ENCODE measurements around the gene VAC14.

VAC14 gene

DNA sequence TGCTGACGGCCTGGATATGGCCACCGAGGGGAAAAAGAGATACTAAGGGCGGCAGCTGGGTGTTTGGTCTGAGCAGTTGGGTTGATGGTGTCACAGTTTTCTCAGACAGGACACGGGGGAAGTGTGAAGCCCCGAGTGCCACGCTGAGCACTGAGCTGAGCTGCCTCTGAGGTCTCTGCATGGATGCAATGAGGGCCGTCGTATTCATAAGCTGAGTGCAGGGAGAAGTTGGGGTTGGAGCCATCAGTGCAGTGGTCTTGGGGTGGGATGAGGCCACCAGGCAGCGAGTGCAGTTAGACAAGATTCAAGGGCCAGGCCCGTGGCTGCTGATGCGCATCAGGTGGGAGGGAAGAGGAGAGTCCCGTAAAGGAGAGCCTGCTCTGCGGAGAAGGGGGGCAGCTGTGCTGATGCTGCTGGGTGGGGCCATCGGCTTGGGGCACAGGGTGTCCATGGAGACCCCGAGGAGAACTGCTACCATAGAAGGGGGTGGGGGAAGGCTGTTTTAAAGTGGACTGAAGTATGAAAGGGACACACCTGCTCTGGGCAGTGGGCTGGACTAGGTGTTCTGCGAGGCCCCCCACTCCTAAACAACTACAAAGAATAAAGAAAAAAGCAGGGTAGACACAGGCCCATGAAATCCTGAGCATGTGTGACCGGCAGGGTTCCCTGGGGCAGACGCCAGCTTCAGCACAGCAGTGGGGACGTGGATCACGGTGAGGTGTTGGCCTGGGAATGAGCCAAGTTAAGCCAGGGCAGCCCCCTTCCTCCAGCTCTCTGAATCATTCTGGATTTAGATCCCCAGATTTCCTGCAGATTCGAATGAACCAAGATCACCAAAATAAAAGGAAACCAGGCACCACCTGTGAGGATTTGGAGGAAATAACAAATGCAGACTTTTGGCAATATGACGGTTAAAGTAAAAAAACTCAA lies 134.9 kb downstream of the VAC14 start:
- Histone ChIP-seq H3K4me1 (ENCODE audit: control insufficient read depth, insufficient read depth, low read length, unreplicated experiment) (no peaks in the 10 kb centered on the region), H3K79me2 (ENCODE audit: control insufficient read depth, insufficient read depth, low read length, unreplicated experiment) (no peaks in the 10 kb centered on the region), H3K27ac (ENCODE audit: low read depth, low read length) (no peak overlapping the region), H3K36me3 (ENCODE audit: insufficient read depth, low read length) (peaks cover 33% of the 10 kb centered on the region; the same call in 1 of the 2 replicates), H2AFZ (ENCODE audit: low read length, unreplicated experiment) (no peak overlapping the region), H3K4me3 (ENCODE audit: low read depth, low read length) (no peak overlapping the region), H3K27me3 (ENCODE audit: insufficient read depth, low read length) (no peaks in the 10 kb centered on the region)

DNA sequence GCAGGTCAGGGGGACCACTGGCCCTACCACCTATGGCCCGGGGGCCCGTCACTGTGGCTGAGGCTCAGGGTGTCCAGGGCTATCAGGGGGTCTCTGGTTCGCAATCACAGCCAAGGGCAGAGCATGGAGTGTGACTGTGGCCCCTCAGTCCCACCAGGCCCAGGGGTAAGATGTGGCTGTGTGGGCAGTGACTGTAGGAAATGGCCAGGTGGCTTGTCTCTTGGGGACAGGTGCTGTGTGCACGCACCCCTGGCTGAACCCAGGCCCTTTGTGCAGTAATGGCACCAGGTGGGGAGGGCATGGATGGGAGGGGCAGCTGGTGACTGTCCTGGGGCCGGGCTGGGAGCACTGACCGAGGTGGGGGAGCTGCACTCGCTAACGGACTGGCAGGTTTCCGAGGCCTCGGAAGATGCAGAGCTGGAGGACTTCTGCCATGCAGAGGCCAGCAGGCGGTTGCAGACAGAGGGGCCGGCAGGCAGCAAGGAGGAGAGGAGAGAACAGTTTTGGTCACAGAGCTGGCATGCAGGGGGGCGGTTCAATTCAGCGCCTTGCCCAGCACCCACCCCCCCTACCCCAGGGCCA lies 135.8 kb downstream of the VAC14 start:
- no peaks in the 10 kb centered on the region for H3K4me1 ChIP-seq (ENCODE audit: control insufficient read depth, insufficient read depth, low read length, unreplicated experiment)
- no peak overlapping the region for H3K27ac ChIP-seq (ENCODE audit: low read depth, low read length)
- H3K36me3 ChIP-seq (ENCODE audit: insufficient read depth, low read length), result peaks cover 30% of the 10 kb centered on the region; the same call in 1 of the 2 replicates
- H2AFZ ChIP-seq (ENCODE audit: low read length, unreplicated experiment), result no peak overlapping the region
- H3K79me2 ChIP-seq (ENCODE audit: control insufficient read depth, insufficient read depth, low read length, unreplicated experiment), result no peaks in the 10 kb centered on the region
- H3K4me3 ChIP-seq (ENCODE audit: low read depth, low read length), result no peak overlapping the region
- H3K27me3 ChIP-seq (ENCODE audit: insufficient read depth, low read length), result no peaks in the 10 kb centered on the region

DNA sequence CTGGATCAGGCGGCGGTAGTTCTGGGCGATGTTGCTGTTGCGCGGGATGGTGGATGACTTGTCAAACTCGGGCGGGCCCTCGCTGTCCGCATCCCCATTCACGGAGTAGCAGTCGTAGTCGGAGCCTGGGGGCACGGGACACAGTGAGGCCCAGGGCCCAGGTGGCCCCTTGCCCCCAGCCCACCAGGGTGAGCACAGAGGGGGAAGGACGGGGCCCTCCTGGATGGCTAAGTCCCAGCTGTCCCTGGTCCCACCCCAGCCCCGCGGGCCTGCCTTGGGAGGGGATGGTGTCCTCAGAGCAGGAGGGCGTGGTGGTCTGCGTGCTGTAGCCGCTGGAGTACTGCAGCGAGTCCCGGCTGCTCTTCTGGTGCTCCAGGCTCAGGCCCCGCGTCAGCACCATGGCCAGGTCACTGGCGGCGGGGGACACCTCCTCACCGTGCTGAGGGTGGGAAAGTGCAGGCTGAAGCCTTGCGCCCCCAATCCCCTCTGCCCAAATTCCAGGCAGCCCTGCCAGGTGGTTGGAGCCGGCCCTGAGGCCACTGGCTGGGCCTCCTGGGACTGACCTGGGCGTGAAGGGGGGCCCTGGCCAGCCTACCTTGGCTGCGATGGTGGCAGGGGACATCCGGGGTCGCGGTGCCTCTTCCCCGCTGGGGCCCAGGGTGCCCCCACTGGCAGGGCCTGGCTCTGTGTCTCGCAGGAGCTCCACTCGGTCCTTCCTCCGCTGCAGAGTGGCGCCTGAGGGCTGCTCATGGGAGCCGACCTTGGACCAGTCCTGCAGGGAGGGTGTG lies 136.4 kb downstream of the VAC14 start:
- no peaks in the 10 kb centered on the region for H3K4me1 ChIP-seq (ENCODE audit: control insufficient read depth, insufficient read depth, low read length, unreplicated experiment)
- no peak overlapping the region for H3K4me3 ChIP-seq (ENCODE audit: low read depth, low read length)
- H3K27ac ChIP-seq (ENCODE audit: low read depth, low read length), result no peak overlapping the region
- no peaks in the 10 kb centered on the region for H3K79me2 ChIP-seq (ENCODE audit: control insufficient read depth, insufficient read depth, low read length, unreplicated experiment)
- peaks cover 24% of the 10 kb centered on the region; the same call in 1 of the 2 replicates for H3K36me3 ChIP-seq (ENCODE audit: insufficient read depth, low read length)
- no peak overlapping the region for H2AFZ ChIP-seq (ENCODE audit: low read length, unreplicated experiment)
- H3K27me3 ChIP-seq (ENCODE audit: insufficient read depth, low read length), result no peaks in the 10 kb centered on the region

DNA sequence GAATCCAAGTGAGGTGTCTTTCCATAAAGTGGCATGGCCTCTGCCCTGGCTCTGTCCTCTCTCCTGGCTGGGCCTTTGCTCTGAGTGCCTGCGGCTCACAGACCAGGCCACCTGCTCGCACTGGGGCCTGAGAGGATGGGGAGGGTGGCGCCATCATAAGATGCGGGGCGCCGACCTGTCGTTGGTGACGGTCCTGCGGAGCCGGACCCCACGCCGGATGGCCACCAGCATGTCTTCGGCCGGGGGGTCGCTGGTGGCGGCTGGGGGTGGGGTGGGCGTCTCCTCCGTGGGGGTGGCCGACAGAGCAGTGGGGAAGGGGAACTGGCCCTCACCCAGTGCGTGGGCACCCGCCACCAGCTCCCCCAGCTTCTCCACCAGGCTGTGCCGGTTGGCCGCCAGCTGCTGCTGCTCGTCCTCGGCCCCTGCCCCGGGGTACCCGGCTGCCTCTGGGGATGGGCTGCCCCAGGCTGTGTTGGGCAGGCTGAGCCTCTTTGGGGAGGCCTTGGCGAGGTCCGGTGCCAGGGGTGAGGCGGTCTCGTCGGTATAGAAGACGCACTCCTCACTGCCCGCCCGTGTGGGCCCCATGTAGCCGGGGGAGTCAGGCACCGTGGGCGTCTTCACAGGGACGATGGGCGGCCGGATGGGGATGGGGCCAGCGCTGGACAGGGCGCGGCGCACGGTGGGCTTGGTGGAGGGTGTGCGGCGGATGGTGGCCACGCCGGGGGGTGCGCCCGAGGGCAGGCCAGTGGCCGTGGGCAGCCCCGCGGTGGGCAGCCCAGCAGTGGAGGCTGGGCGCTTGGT lies 137.2 kb downstream of the VAC14 start:
- Histone ChIP-seq H3K79me2 (ENCODE audit: control insufficient read depth, insufficient read depth, low read length, unreplicated experiment) (no peaks in the 10 kb centered on the region), H3K36me3 (ENCODE audit: insufficient read depth, low read length) (peaks cover 19% of the 10 kb centered on the region; the same call in 1 of the 2 replicates), H3K4me1 (ENCODE audit: control insufficient read depth, insufficient read depth, low read length, unreplicated experiment) (no peaks in the 10 kb centered on the region), H3K27me3 (ENCODE audit: insufficient read depth, low read length) (no peaks in the 10 kb centered on the region), H3K4me3 (ENCODE audit: low read depth, low read length) (no peak overlapping the region), H3K27ac (ENCODE audit: low read depth, low read length) (no peak overlapping the region), H2AFZ (ENCODE audit: low read length, unreplicated experiment) (no peak overlapping the region)

DNA sequence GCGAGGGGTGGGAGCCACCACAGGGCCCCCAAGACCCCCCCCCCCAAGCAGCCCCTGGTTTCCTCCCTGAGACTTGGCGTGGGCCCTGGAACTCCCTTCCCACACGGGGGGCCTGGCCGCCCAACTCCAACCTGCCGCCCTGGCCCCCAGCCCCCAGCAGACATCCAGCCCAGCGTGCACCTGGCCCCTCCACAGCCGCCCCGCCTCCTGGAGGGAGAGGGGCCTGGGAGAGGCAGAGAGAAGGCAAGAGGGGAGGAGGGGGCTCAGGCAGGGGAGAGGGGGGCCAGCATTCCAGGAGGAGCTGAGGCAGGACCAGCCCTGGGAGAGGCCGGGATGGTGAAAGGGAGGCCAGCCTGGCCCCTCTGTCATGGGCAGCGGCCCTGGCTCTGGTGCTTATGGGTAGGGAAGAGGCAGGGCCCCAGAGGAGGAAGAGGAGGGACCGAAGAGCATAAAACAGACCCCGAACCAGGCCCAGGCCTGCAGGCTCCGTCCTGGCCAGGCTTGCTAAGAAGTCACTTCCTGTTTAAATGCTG lies 137.9 kb downstream of the VAC14 start:
- H2AFZ ChIP-seq (ENCODE audit: low read length, unreplicated experiment), result no peak overlapping the region
- peaks cover 15% of the 10 kb centered on the region; the same call in 1 of the 2 replicates for H3K36me3 ChIP-seq (ENCODE audit: insufficient read depth, low read length)
- H3K79me2 ChIP-seq (ENCODE audit: control insufficient read depth, insufficient read depth, low read length, unreplicated experiment), result no peaks in the 10 kb centered on the region
- H3K27me3 ChIP-seq (ENCODE audit: insufficient read depth, low read length), result no peaks in the 10 kb centered on the region
- no peak overlapping the region for H3K4me3 ChIP-seq (ENCODE audit: low read depth, low read length)
- H3K4me1 ChIP-seq (ENCODE audit: control insufficient read depth, insufficient read depth, low read length, unreplicated experiment), result no peaks in the 10 kb centered on the region
- no peak overlapping the region for H3K27ac ChIP-seq (ENCODE audit: low read depth, low read length)

DNA sequence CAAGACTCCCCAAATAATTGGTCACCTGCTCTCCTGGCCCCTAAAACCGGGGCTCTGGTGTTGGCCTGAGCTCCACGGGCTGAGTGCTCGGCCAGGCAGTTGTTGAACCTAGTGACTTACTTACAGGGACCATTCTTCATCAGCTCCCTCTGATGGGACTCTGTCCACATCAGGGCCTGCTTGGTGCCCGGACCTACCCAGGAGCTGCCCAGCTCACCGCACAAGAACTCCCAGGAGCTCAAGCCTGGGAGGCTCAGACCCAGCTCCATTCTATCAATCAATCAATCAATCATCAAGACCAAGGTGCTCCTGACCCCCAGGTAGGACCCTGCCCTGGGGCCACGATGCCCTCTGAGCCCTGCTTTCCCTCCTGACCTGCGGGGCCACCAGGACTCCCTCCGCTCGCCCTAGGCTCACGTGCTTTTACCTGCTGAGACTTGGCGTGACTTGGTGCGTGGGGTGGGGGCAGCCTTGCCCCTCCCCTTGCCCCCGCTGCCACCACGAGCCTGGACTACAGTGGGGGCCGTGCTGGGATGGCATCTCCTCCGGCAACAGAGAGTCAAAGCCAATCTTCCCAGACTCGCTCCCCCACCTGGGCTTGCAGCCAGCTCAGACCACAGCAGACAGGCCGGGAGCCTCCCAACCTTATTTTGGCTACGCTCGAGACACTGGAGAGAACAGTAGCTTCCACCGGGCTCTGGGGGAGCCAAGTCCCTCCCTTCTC lies 138.9 kb downstream of the VAC14 start:
- Histone ChIP-seq H3K36me3 (ENCODE audit: insufficient read depth, low read length) (peaks cover 15% of the 10 kb centered on the region; the same call in 1 of the 2 replicates), H3K4me3 (ENCODE audit: low read depth, low read length) (no peak overlapping the region), H3K27ac (ENCODE audit: low read depth, low read length) (no peak overlapping the region), H3K79me2 (ENCODE audit: control insufficient read depth, insufficient read depth, low read length, unreplicated experiment) (no peaks in the 10 kb centered on the region), H3K27me3 (ENCODE audit: insufficient read depth, low read length) (no peaks in the 10 kb centered on the region), H2AFZ (ENCODE audit: low read length, unreplicated experiment) (no peak overlapping the region), H3K4me1 (ENCODE audit: control insufficient read depth, insufficient read depth, low read length, unreplicated experiment) (no peaks in the 10 kb centered on the region)

DNA sequence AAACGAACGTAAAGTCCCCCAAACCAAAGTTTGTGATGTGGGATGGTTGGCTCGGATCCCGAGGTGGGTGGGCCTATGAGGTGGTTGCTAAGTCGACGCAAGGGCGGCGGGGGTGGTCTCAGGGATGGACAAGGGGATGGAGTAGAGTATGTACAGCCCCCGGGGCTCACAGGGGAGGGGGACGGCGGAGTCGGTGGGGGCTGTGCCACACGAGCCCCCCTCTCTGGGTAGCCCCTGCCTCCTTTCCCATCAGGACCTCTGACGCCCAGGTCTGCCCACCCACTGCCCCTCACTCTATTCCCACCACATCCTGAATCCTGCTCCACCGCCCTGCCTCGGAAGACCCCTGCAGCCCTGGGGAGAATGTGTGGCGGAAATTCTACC lies 139.4 kb downstream of the VAC14 start:
- Histone ChIP-seq H3K4me1 (ENCODE audit: control insufficient read depth, insufficient read depth, low read length, unreplicated experiment) (no peaks in the 10 kb centered on the region), H3K4me3 (ENCODE audit: low read depth, low read length) (no peak overlapping the region), H3K27me3 (ENCODE audit: insufficient read depth, low read length) (no peaks in the 10 kb centered on the region), H2AFZ (ENCODE audit: low read length, unreplicated experiment) (no peak overlapping the region), H3K36me3 (ENCODE audit: insufficient read depth, low read length) (peaks cover 10% of the 10 kb centered on the region; the same call in 1 of the 2 replicates), H3K27ac (ENCODE audit: low read depth, low read length) (no peak overlapping the region), H3K79me2 (ENCODE audit: control insufficient read depth, insufficient read depth, low read length, unreplicated experiment) (no peaks in the 10 kb centered on the region)

DNA sequence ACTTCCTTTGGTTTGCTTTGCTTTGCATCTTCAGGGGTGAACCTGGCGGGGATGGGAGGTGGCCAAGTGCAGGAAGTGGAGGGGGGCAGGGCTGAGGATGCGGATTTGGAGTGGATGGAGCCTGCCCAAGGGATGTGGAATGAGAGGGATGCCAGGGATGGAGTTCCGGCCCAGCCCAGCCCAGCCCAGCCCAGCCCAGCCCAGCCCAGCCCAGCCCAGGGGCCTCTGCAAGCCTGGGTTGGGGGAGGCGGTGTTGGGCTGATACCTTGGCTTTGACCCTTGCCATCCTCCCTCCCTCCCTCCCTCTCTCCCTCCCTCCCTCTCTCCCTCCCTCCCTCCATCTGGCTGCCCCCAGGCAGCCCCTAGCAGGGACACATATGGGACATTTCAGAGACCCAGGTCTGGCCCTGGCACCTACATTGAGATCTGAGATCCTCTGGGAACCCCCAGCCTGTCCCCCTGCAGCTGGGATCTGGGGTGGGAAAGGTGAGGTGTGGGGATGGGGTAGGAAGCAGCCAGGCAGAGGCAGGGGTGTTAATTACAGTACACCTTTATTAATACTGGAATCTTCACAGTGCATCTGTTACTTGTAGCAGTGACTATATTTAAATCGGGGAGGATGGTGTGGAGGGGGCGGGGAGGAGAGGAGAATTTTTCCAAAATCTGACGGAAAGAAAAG lies 140.1 kb downstream of the VAC14 start:
- Histone ChIP-seq H3K79me2 (ENCODE audit: control insufficient read depth, insufficient read depth, low read length, unreplicated experiment) (no peaks in the 10 kb centered on the region), H3K36me3 (ENCODE audit: insufficient read depth, low read length) (peaks cover 3% of the 10 kb centered on the region; the same call in 1 of the 2 replicates), H3K27me3 (ENCODE audit: insufficient read depth, low read length) (no peaks in the 10 kb centered on the region), H3K4me1 (ENCODE audit: control insufficient read depth, insufficient read depth, low read length, unreplicated experiment) (no peaks in the 10 kb centered on the region), H3K4me3 (ENCODE audit: low read depth, low read length) (no peak overlapping the region), H2AFZ (ENCODE audit: low read length, unreplicated experiment) (no peak overlapping the region), H3K27ac (ENCODE audit: low read depth, low read length) (no peak overlapping the region)

DNA sequence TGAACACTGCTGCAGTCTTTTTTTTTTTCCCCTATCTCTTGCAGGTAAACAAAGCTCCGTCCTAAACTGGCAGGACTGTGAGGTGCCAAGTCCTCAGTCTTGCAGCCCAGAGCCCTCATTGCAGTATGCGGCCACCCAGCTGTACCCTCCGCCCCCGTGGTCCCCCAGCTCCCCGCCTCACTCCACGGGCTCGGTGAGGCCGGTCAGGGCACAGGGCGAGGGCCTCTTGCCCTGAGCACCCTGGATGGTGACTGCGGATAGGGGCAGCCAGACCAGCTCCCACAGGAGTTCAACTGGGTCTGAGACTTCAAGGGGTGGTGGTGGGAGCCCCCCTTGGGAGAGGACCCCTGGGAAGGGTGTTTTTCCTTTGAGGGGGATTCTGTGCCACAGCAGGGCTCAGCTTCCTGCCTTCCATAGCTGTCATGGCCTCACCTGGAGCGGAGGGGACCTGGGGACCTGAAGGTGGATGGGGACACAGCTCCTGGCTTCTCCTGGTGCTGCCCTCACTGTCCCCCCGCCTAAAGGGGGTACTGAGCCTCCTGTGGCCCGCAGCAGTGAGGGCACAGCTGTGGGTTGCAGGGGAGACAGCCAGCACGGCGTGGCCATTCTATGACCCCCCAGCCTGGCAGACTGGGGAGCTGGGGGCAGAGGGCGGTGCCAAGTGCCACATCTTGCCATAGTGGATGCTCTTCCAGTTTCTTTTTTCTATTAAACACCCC lies 140.8 kb downstream of the VAC14 start:
- Histone ChIP-seq H3K27me3 (ENCODE audit: insufficient read depth, low read length) (no peaks in the 10 kb centered on the region), H3K27ac (ENCODE audit: low read depth, low read length) (no peak overlapping the region), H2AFZ (ENCODE audit: low read length, unreplicated experiment) (no peak overlapping the region), H3K79me2 (ENCODE audit: control insufficient read depth, insufficient read depth, low read length, unreplicated experiment) (no peaks in the 10 kb centered on the region), H3K4me1 (ENCODE audit: control insufficient read depth, insufficient read depth, low read length, unreplicated experiment) (no peaks in the 10 kb centered on the region), H3K4me3 (ENCODE audit: low read depth, low read length) (no peak overlapping the region), H3K36me3 (ENCODE audit: insufficient read depth, low read length) (peaks cover 2% of the 10 kb centered on the region; the same call in 1 of the 2 replicates)
